Heart left ventricle (tissue), 16 donors: ENCODE results near the gene PPM1D. TPM values are rescaled to one million over a fixed set of nuclear protein-coding genes. Genes with fewer than 3 reads are reported as not detected.
A peak's percentile ranks its signal among the peaks of the same experiment; 100 is the strongest.

Experiments used
- ATAC-seq, 4 donors: fragments of 200-7000 bp; cut with Tn5 transposase; one replicate each; pipeline ENCODE4 v1.9.1; 2020 to 2022; ENCODE audit warnings: moderate library complexity in 4 of 4, mild to moderate bottlenecking in 3 of 4, moderate number of reproducible peaks in 1 of 4
- DNase-seq, 5 donors: peaks; one replicate each; pipeline ENCODE4 v3.0.0-alpha.2; 2020
- H3K27ac ChIP-seq, 12 donors: fragments of 200-600 bp; sonication (generic) in 4 of 12; one replicate each; pipeline versions ENCODE4 v1.5.0 to v1.8.0; 2016 to 2022; ENCODE audit warnings: mild to moderate bottlenecking in 2 of 12
- H3K27me3 ChIP-seq, 9 donors: fragments of 200-600 bp; sonication (generic) in 2 of 9; one replicate each; pipeline versions ENCODE4 v1.5.1 to v1.8.0; 2016 to 2022; ENCODE audit warnings: mild to moderate bottlenecking in 3 of 9
- H3K36me3 ChIP-seq, 9 donors: fragments of 200-600 bp; sonication (generic) in 2 of 9; one replicate each; pipeline versions ENCODE4 v1.5.0 to v1.8.0; 2018 to 2022; ENCODE audit warnings: mild to moderate bottlenecking in 2 of 9
- H3K4me1 ChIP-seq, 12 donors: fragments of 200-600 bp; sonication (generic) in 4 of 12; one replicate each; pipeline versions ENCODE4 v1.5.0 to v1.8.0; 2016 to 2022; ENCODE audit warnings: mild to moderate bottlenecking in 3 of 12
- H3K4me3 ChIP-seq, 12 donors: fragments of 200-600 bp; sonication (generic) in 4 of 12; one replicate each; pipeline versions ENCODE4 v1.5.0 to v1.8.0; 2017 to 2022; ENCODE audit warnings: mild to moderate bottlenecking in 9 of 12, moderate library complexity in 4 of 12
- H3K9me3 ChIP-seq, 12 donors: fragments of 200-600 bp; sonication (generic) in 4 of 12; one replicate each; pipeline versions ENCODE4 v1.5.0 to v1.8.0; 2016 to 2022; ENCODE audit warnings: mild to moderate bottlenecking in 1 of 12
- POLR2A ChIP-seq, 2 donors: fragments of 450-650 bp; IDR thresholded peaks; one replicate each; pipeline ENCODE4 v1.6.1; 2017; ENCODE audit warnings: antibody characterized with exemption in 2 of 2, mild to moderate bottlenecking in 2 of 2, moderate library complexity in 2 of 2
- WGBS, 4 donors: extraction: QIAGEN DNeasy Blood & Tissue Kit in 2 of 4; methylation state at CpG; one replicate each; pipeline versions ENCODE4 v1.1.5 to v1.1.7; 2013 to 2018; 5-methylcytosine and 5-hydroxymethylcytosine counted together
- intact Hi-C, 10 donors: fragments of 100-400 bp; cut with DNase I; formaldehyde crosslinking; loops; one replicate each; pipeline versions ENCODE4 v1.11.1 to v1.14.2; 2022
- polyA plus RNA-seq, 2 donors: library from polyadenylated mRNA; stranded (reverse); fragments of 200-250 nt; gene quantifications; one replicate each; pipeline ENCODE4 v1.2.3, GENCODE V29; 2013
- total RNA-seq, 9 donors: library from RNA; depleted of rRNA in 2 of 9; stranded (reverse); fragments of >200 nt in 2 of 9; fragmentation: NEBNext Ultra II Directional in 3 of 9; extraction: Animal tissue kit (Norgen Biotek cat#: 25700) in 3 of 9; gene quantifications; one replicate each; pipeline versions ENCODE4 v1.1.0 to v1.2.4, GENCODE V29; 2016 to 2023
- TF ChIP-seq, protein P1 (sequence below), 12 donors: fragments of 200-600 bp; sonication (generic) in 4 of 12; IDR thresholded peaks; one replicate each; pipeline versions ENCODE4 v1.5.0 to v1.8.0; 2018 to 2022; ENCODE audit warnings: antibody characterized with exemption in 12 of 12, mild to moderate bottlenecking in 5 of 12
- donor health status: ischemic (EF 13 %, LVEDD 7.1; RV severe dilation, severe dysfunction).
- donor health status: healthy with polysubstance abuse.
- donor health status: DM: no; HTN: yes; CAD: no.
- donor health status: DM: no; HTN: no; CAD: no.
- donor health status: ischemic (EF 25% LVEDD 6.9; RV normal size, moderate dysfunction).
- donor health status: ischemic (EF 25% LVEDD 5.7; RV mildly dilated, moderate dysfunction).
- donor health status: healthy.
- donor health status: DM: yes; HTN: yes; CAD: no.
- donor health status: ischemic (EF 35%, LVEDD 5.7; RV mildly dilated, moderate dysfunction).
- donor health status: nonischemic (EF 11% LVEDD 7.7; RV severe dilation, severe dysfunction).
- donor health status: DM: yes; HTN: yes; CAD: no.
- donor health status: PGD.
- donor health status: ischemic (EF 29% LVEDD 5.4; RV normal size, mild dysfunction).
- donor health status: nonischemic (EF 23%, LVEDD 6.1; RV moderate dilation, normal function).

The PPM1D gene
- total and polyA plus RNA-seq, 11 donors, result 1.9 to 11.4 (median 7.4) TPM

DNA sequence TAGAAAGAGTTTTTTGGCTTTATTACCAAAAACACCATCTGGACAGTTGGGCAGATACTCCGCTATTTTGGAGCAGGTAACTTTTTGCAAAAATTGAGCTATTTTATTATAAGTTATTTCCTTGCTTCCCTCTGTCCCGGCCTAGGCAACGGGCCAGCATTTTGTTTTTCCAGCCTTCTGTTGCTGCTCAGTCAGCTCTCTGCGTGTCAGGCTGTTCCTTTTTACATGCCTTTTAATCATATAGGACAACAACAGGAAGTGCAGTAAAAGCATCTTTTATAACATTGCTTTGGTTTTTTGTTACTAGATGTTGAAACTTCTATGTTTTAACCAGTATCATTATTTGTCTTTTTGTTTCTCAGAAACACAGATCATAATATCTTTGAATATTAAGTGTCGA is 30.4 kb downstream of the PPM1D start:
- Histone ChIP-seq H3K27ac (peak overlapping the region in 3 of 12 donors; percentile 4 to 48 (median 4)), H3K36me3 (peaks cover 0 to 55% (median 43%) of the 10 kb centered on the region in 9 donors)

DNA sequence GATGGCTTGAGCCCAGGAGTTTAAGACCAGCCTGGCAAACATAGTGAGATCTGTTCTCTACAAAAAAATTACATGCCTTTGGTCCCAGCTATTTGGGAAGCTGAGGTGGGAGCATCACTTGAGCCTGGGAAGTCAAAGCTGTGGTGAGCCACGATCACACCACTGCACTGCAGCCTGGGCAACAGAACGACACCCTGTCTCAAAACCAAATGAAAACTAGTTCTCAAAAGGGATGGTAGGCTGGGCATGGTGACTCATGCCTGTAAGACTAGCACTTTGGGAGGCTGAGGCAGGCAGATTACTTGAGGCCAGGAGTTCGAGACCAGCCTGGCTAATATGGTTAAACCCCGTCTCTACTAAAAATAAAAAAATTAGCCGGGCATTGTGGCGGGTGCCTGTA is 31.1 kb downstream of the PPM1D start:
- H3K27ac ChIP-seq, result peak overlapping the region in 1 of 12 donors; percentile 48
- peaks cover 0 to 13% (median 2%) of the 10 kb centered on the region in 12 donors for H3K4me1 ChIP-seq
- no peaks in the 10 kb centered on the region for H3K27me3 ChIP-seq
- intact Hi-C loops, result loop anchor here in 4 of 10 donors (10.0 kb wide), 3 partner anchors 166 to 196 kb away; no protein-coding TSS in a partner anchor
- H3K36me3 ChIP-seq, result peaks cover 0 to 57% (median 43%) of the 10 kb centered on the region in 9 donors
- ATAC-seq (no peak), DNase-seq (no peak)
- WGBS, 4 donors, result 88 to 98% (median 97%) methylated on average over 5 to 6 of the region's 6 CpGs
- TF ChIP-seq, protein P1, sequence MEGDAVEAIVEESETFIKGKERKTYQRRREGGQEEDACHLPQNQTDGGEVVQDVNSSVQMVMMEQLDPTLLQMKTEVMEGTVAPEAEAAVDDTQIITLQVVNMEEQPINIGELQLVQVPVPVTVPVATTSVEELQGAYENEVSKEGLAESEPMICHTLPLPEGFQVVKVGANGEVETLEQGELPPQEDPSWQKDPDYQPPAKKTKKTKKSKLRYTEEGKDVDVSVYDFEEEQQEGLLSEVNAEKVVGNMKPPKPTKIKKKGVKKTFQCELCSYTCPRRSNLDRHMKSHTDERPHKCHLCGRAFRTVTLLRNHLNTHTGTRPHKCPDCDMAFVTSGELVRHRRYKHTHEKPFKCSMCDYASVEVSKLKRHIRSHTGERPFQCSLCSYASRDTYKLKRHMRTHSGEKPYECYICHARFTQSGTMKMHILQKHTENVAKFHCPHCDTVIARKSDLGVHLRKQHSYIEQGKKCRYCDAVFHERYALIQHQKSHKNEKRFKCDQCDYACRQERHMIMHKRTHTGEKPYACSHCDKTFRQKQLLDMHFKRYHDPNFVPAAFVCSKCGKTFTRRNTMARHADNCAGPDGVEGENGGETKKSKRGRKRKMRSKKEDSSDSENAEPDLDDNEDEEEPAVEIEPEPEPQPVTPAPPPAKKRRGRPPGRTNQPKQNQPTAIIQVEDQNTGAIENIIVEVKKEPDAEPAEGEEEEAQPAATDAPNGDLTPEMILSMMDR (IDR thresholded peaks at IDR 0.05), result no peak
- TF ChIP-seq POLR2A (IDR thresholded peaks at IDR 0.05), result no peak
- no peak overlapping the region for H3K4me3 ChIP-seq
- no peaks in the 10 kb centered on the region for H3K9me3 ChIP-seq

More for the DNA sequence above, 30.4 kb downstream of the PPM1D start:
- WGBS, 4 donors, result 59 to 69% (median 65%) methylated on average over 5 of the region's 5 CpGs
- no peaks in the 10 kb centered on the region for H3K27me3 ChIP-seq
- no peak overlapping the region for H3K4me3 ChIP-seq
- H3K9me3 ChIP-seq, result no peaks in the 10 kb centered on the region
- peaks cover 0 to 13% (median 2%) of the 10 kb centered on the region in 12 donors for H3K4me1 ChIP-seq
- TF ChIP-seq, protein P1 (IDR thresholded peaks at IDR 0.05), result no peak
- TF ChIP-seq POLR2A (IDR thresholded peaks at IDR 0.05), result no peak
- peak in 3 of 5 donors; percentile 29 to 51 (median 41) for DNase-seq
- no peak for ATAC-seq
- intact Hi-C loops, result loop anchor here in 4 of 10 donors (10.0 kb wide), 3 partner anchors 166 to 196 kb away; no protein-coding TSS in a partner anchor

DNA sequence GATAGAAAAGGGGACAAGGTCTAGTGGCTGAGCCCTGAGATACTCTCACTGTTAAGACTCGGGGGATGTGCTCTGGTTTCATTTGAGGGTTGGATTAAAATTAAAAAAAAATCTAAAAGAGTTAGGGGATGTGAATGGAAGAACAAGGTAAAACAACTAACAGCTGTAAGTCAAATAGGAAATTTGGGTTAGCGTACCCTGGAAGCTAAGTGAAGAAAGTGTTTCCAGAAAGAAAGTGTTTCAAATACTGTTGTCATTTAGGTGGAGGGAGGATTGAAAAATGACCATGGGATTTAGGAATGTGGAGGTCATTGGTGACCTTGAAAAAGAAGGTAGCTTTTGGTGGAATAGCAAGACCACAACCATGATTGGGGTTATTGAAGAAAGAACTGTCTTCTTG is 37.7 kb downstream of the PPM1D start:
- H3K4me1 ChIP-seq, result peaks cover 0 to 8% (median 0%) of the 10 kb centered on the region in 12 donors
- H3K27me3 ChIP-seq, result no peaks in the 10 kb centered on the region
- intact Hi-C loops, result loop anchor here in 9 of 10 donors (2.0 to 10.0 kb wide), 8 partner anchors 35 to 210 kb away; partner anchors contain the start of gene PPM1D (in 4 of the 9)
- WGBS, 4 donors, result 87 to 92% (median 87%) methylated on average over 2 of the region's 2 CpGs
- H3K27ac ChIP-seq, result no peak overlapping the region
- ATAC-seq (no peak), DNase-seq (no peak)
- no peak for TF ChIP-seq POLR2A (IDR thresholded peaks at IDR 0.05)
- TF ChIP-seq, protein P1 (IDR thresholded peaks at IDR 0.05), result no peak
- no peak overlapping the region for H3K4me3 ChIP-seq
- no peaks in the 10 kb centered on the region for H3K9me3 ChIP-seq
- peaks cover 0 to 68% (median 53%) of the 10 kb centered on the region in 9 donors for H3K36me3 ChIP-seq

DNA sequence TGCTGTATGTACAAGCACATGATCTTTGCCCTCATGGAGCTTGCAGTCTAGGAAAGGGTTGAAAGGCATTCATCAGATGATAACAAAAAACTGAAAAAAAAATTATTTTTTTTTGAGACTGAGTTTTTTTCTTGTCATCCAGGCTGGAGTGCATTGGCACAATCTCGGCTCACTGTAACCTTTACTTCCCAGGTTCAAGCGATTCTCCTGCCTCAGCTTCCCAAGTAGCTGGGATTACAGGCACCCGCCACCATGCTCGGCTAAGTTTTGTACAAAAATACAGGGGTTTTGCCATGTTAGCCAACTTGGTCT is 39.0 kb downstream of the PPM1D start:
- Histone ChIP-seq H3K4me1 (peaks cover 0 to 14% (median 2%) of the 10 kb centered on the region in 12 donors), H3K36me3 (peaks cover 0 to 62% (median 48%) of the 10 kb centered on the region in 9 donors), H3K27ac (no peak overlapping the region), H3K9me3 (no peaks in the 10 kb centered on the region), H3K27me3 (no peaks in the 10 kb centered on the region), H3K4me3 (no peak overlapping the region)
- WGBS, 4 donors, result 74 to 84% (median 80%) methylated on average over 4 of the region's 4 CpGs
- DNase-seq (no peak), ATAC-seq (no peak)
- TF ChIP-seq, protein P1 (IDR thresholded peaks at IDR 0.05), result peak in 2 of 12 donors; percentile 2 to 3
- no peak for TF ChIP-seq POLR2A (IDR thresholded peaks at IDR 0.05)
- intact Hi-C loops, result loop anchor here in 9 of 10 donors (2.0 to 10.0 kb wide), 8 partner anchors 37 to 212 kb away; partner anchors contain the start of gene PPM1D (in 4 of the 9)
